ENCODE measurements around the gene GDAP1L1. TPM values are rescaled to one million over a fixed set of nuclear protein-coding genes. Genes with fewer than 3 reads are reported as not detected.

The GDAP1L1 gene
- total RNA-seq, 1 donor from 2014 or later: not detected

DNA sequence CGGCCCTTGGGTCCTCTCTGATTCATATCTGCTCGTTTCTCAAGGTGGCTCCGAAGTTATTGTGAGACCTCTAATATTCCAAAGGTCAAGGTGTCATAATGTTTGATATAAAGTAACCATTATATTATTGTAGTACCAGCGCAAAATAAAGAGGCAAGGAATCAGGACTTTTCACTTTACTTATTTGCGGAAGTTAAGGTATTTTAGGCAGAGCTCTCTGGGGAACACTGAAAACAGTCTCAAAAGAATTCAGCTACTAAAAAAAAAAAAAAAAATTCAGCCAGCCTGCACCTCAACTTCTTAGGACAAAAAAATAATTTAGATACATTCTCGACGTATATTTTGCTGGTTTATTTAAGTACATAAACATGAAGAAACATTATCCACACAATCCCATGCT, 38.9 kb upstream of the GDAP1L1 start:
- DNase-seq (ENCODE audit: extremely low spot score in 2 of 2): no peak
- TF ChIP-seq, protein P1, sequence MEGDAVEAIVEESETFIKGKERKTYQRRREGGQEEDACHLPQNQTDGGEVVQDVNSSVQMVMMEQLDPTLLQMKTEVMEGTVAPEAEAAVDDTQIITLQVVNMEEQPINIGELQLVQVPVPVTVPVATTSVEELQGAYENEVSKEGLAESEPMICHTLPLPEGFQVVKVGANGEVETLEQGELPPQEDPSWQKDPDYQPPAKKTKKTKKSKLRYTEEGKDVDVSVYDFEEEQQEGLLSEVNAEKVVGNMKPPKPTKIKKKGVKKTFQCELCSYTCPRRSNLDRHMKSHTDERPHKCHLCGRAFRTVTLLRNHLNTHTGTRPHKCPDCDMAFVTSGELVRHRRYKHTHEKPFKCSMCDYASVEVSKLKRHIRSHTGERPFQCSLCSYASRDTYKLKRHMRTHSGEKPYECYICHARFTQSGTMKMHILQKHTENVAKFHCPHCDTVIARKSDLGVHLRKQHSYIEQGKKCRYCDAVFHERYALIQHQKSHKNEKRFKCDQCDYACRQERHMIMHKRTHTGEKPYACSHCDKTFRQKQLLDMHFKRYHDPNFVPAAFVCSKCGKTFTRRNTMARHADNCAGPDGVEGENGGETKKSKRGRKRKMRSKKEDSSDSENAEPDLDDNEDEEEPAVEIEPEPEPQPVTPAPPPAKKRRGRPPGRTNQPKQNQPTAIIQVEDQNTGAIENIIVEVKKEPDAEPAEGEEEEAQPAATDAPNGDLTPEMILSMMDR (IDR thresholded peaks at IDR 0.05): no peak
- TF ChIP-seq POLR2A (IDR thresholded peaks at IDR 0.05): no peak
- TF ChIP-seq POLR2AphosphoS5 (IDR thresholded peaks at IDR 0.05; ENCODE audit: insufficient read depth in 1 of 2, low read depth in 1 of 2): no peak
- Histone ChIP-seq H3K4me1 (peaks cover 61% of the 10 kb centered on the region), H3K36me3 (no peaks in the 10 kb centered on the region), H3K27me3 (no peaks in the 10 kb centered on the region), H3K9me3 (no peaks in the 10 kb centered on the region), H3K27ac (no peak overlapping the region), H3K4me3 (peak overlapping the region in 1 of 2 donors; percentile 100)
- intact Hi-C loops (cut with DNase I): no loop called here

DNA sequence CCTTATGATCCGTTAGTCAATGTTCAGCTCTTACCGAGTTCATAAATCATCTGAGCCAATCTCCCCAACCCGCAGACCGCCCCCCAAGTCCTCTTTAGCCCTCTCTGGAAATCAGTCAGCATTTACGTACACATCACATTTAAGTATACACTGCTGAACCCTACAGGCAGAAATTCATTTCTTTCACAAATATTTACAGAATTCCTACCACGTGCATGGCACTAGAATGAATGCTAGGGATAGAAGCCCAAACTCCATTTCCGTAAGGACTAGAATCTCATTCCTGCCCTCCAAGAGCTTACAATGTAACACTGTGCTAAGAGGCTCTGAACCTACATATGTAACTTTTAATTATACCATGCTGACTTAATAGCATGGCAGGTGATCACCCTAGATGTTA, 38.3 kb upstream of the GDAP1L1 start:
- no peaks in the 10 kb centered on the region for H3K36me3 ChIP-seq
- peak overlapping the region; percentile 69 to 100 for H3K4me3 ChIP-seq
- peak overlapping the region; percentile 99 for H3K27ac ChIP-seq
- no peaks in the 10 kb centered on the region for H3K9me3 ChIP-seq
- H3K27me3 ChIP-seq: no peaks in the 10 kb centered on the region
- DNase-seq (ENCODE audit: extremely low spot score in 2 of 2): no peak
- intact Hi-C loops (cut with DNase I): no loop called here
- TF ChIP-seq, protein P1 (IDR thresholded peaks at IDR 0.05): no peak
- TF ChIP-seq POLR2AphosphoS5 (IDR thresholded peaks at IDR 0.05; ENCODE audit: insufficient read depth in 1 of 2, low read depth in 1 of 2) (no peak), POLR2A (IDR thresholded peaks at IDR 0.05) (no peak)
- H3K4me1 ChIP-seq: peaks cover 55% of the 10 kb centered on the region

DNA sequence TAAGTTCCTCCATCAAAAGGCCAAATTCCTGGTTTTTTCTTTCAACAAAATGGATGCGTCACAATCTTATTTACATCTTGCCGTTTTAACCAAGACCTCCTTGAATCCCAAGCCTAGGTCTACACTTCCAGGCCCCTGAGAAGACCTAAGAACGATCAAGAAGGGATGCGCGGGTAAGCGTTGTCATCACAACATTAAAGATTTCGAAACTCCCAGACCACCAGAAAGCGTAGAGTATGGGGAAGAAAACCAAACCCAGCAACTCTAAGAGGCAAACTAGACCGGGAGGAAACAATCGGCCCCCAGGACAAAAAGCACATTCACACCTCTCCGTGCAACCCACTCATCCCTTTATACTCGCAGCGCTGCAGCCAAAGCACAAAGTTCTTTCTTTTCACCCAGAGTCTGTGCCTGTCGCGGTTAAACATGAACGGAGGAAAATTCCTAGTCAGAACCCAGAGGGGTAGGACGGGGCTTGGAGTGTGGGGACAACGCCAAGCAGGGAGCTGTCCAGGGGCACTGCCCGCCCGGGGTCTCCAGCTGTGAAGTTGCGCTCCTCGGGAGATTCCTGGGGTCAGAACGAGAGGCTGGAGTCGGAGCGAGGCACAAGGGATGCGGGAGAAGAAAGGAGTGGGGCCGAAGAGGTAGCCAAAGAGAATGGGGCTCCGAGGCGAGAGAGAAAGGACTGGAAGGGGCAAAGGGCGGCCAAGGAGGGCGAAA, 37.3 kb upstream of the GDAP1L1 start:
- Histone ChIP-seq H3K4me1 (peaks cover 45% of the 10 kb centered on the region), H3K4me3 (peak overlapping the region; percentile 69 to 100), H3K36me3 (no peaks in the 10 kb centered on the region), H3K27me3 (no peaks in the 10 kb centered on the region), H3K27ac (peak overlapping the region; percentile 99), H3K9me3 (no peaks in the 10 kb centered on the region)
- DNase-seq (ENCODE audit: extremely low spot score in 2 of 2): no peak
- TF ChIP-seq POLR2AphosphoS5 (IDR thresholded peaks at IDR 0.05; ENCODE audit: insufficient read depth in 1 of 2, low read depth in 1 of 2) (no peak), POLR2A (IDR thresholded peaks at IDR 0.05) (no peak)
- TF ChIP-seq, protein P1 (IDR thresholded peaks at IDR 0.05): no peak
- intact Hi-C loops (cut with DNase I): no loop called here

DNA sequence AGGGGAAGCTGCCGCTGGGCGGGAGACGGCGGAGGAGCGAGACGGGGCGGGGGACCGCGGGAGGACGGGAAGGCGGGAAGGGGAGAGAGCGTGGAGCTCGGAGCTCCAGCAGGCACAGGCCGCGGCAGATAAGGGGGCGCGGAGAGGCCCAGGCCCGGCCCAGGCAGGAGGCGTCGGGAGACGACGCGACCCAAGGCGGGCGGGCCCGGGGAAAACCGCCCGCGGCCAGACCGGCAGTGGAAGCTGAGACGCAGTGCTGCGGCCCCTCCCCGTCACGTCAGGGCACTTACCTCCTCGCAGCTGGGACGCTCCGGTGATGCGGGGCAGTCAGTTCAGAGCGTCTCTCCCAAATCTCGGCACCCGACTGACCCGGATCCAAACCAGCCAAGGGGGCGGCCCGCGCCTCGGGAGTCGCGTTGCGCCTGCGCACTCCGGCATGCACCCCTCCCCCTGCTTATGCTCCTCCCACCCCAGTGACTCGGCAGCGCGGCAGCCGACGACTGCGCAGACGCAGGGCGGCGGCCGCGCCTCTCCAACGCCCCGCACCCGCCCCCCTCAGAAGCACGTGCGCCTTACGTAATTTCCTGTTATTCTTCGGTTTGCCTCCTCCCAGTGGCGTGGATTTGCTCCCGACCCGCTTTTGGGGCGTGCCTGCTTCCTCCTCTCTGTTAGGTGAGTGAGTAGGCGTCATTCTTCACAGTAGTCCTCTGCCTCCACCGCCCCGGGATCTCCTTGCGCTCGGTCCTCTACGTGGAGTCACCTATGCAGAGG, 36.5 kb upstream of the GDAP1L1 start, which contains the start of gene OSER1:
Gene OSER1 (minus strand): TSS at position 366 of the 771 bp plus-strand sequence. CDS start 3,814 bp downstream, outside the sequence.
- intact Hi-C loops (cut with DNase I): no loop called here
- Histone ChIP-seq H3K9me3 (no peaks in the 10 kb centered on the region), H3K27me3 (no peaks in the 10 kb centered on the region), H3K4me1 (peaks cover 43% of the 10 kb centered on the region), H3K27ac (peak within 1 kb of the TSS; percentile 99), H3K4me3 (peak within 1 kb of the TSS; percentile 69 to 100), H3K36me3 (no peaks in the 10 kb centered on the region)
- TF ChIP-seq, protein P1 (IDR thresholded peaks at IDR 0.05): no peak
- TF ChIP-seq POLR2A (IDR thresholded peaks at IDR 0.05): peak; percentile 67 to 95
- peak; percentile 90 to 99 for TF ChIP-seq POLR2AphosphoS5 (IDR thresholded peaks at IDR 0.05; ENCODE audit: insufficient read depth in 1 of 2, low read depth in 1 of 2)
- peak; percentile 99 to 100 for DNase-seq (ENCODE audit: extremely low spot score in 2 of 2)

All from vagina (tissue), 2 donors.